Measurements from ENCODE around the gene SPCS2.

- TF ChIP-seq CTCF (IDR thresholded peaks at IDR 0.05; ENCODE audit: low read depth, low read length, missing input control) (no peak), FOXA1 (IDR thresholded peaks at IDR 0.05) (no peak), SP1 (IDR thresholded peaks at IDR 0.05) (no peak), EGR1 (IDR thresholded peaks at IDR 0.05; ENCODE audit: low read depth in 2 of 2) (no peak), MAX (IDR thresholded peaks at IDR 0.05) (no peak)
- TF ChIP-seq, protein P1, sequence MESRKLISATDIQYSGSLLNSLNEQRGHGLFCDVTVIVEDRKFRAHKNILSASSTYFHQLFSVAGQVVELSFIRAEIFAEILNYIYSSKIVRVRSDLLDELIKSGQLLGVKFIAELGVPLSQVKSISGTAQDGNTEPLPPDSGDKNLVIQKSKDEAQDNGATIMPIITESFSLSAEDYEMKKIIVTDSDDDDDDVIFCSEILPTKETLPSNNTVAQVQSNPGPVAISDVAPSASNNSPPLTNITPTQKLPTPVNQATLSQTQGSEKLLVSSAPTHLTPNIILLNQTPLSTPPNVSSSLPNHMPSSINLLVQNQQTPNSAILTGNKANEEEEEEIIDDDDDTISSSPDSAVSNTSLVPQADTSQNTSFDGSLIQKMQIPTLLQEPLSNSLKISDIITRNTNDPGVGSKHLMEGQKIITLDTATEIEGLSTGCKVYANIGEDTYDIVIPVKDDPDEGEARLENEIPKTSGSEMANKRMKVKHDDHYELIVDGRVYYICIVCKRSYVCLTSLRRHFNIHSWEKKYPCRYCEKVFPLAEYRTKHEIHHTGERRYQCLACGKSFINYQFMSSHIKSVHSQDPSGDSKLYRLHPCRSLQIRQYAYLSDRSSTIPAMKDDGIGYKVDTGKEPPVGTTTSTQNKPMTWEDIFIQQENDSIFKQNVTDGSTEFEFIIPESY (IDR thresholded peaks at IDR 0.05) = no peak
These were observed 12.1 kb upstream of the SPCS2 start for GRCh38 chr11:74936976-74937375.
